HUES6 (cell line): ENCODE results near the gene NEU4.

Experiments
- H3K27ac ChIP-seq: 2 replicates; pipeline ENCODE4 v1.7.0; 2013; ENCODE audit warnings: low read depth, mild to moderate bottlenecking, low read length, inconsistent platforms
- H3K27me3 ChIP-seq: 2 replicates; pipeline ENCODE4 v1.6.1; 2013; ENCODE audit warnings: low read length; ENCODE audit not compliant: control insufficient read depth, insufficient read depth
- H3K36me3 ChIP-seq: 2 replicates; pipeline ENCODE4 v1.6.1; 2013; ENCODE audit warnings: low read length; ENCODE audit not compliant: control insufficient read depth, insufficient read depth
- H3K4me1 ChIP-seq: 2 replicates; pipeline ENCODE4 v1.6.1; 2013; ENCODE audit warnings: low read length; ENCODE audit not compliant: control insufficient read depth, insufficient read depth
- H3K4me3 ChIP-seq: 2 replicates; pipeline ENCODE4 v1.5.1; 2013; ENCODE audit warnings: low read depth, low read length
- H3K9ac ChIP-seq: one replicate; pipeline ENCODE4 v1.6.1; 2013; ENCODE audit warnings: mild to moderate bottlenecking, low read length
- H3K9me3 ChIP-seq: 2 replicates; pipeline ENCODE4 v1.6.1; 2013; ENCODE audit warnings: low read depth, low read length; ENCODE audit not compliant: control insufficient read depth, insufficient read depth

NEU4 gene

GRCh38 chr2:241865957-241866789 lies 57.2 kb downstream of the NEU4 start:
- Histone ChIP-seq H3K27ac (no peak overlapping the region), H3K36me3 (no peaks in the 10 kb centered on the region), H3K9ac (no peak overlapping the region), H3K4me3 (no peak overlapping the region), H3K9me3 (no peaks in the 10 kb centered on the region; the same call in 1 of the 2 replicates), H3K4me1 (peaks cover 3% of the 10 kb centered on the region; the same call in 1 of the 2 replicates), H3K27me3 (peaks cover 12% of the 10 kb centered on the region; the same call in 1 of the 2 replicates)
